Parathyroid adenoma (tissue), 2 donors: ENCODE data around the gene CECR2.

Source experiments
- H2AFZ ChIP-seq: fragments of 300-600 bp; sonication (generic); one replicate; pipeline ENCODE4 v1.7.0; 2017; ENCODE audit warnings: antibody characterized with exemption, mild to moderate bottlenecking
- H3K27ac ChIP-seq: fragments of 300-600 bp; sonication (generic); one replicate; pipeline ENCODE4 v1.7.0; 2017
- H3K27me3 ChIP-seq: fragments of 300-600 bp; sonication (generic); one replicate; pipeline ENCODE4 v1.7.0; 2017; ENCODE audit warnings: low read length; ENCODE audit not compliant: control insufficient read depth, insufficient read depth
- H3K36me3 ChIP-seq: fragments of 300-600 bp; sonication (generic); one replicate; pipeline ENCODE4 v1.7.0; 2017; ENCODE audit warnings: low read length; ENCODE audit not compliant: control insufficient read depth, insufficient read depth
- H3K4me1 ChIP-seq: fragments of 300-600 bp; sonication (generic); one replicate; pipeline ENCODE4 v1.7.0; 2017; ENCODE audit warnings: control low read depth
- H3K4me2 ChIP-seq: fragments of 300-600 bp; sonication (generic); one replicate; pipeline ENCODE4 v1.7.0; 2017; ENCODE audit warnings: low read length
- H3K4me3 ChIP-seq: fragments of 300-600 bp; sonication (generic); one replicate; pipeline ENCODE4 v1.7.0; 2017; ENCODE audit warnings: low read depth, low read length
- H3K79me2 ChIP-seq: fragments of 300-600 bp; sonication (generic); one replicate; pipeline ENCODE4 v1.7.0; 2017; ENCODE audit warnings: control low read depth
- H3K9ac ChIP-seq: fragments of 300-600 bp; sonication (generic); one replicate; pipeline ENCODE4 v1.7.0; 2017; ENCODE audit warnings: mild to moderate bottlenecking
- H3K9me3 ChIP-seq: fragments of 300-600 bp; sonication (generic); one replicate; pipeline ENCODE4 v1.7.0; 2017; ENCODE audit warnings: low read length; ENCODE audit not compliant: control insufficient read depth
- TF ChIP-seq, protein P1 (sequence below): fragments of 300-600 bp; sonication (generic); IDR thresholded peaks from one replicate; pipeline ENCODE4 v1.7.0; 2017; ENCODE audit warnings: antibody characterized with exemption, mild to moderate bottlenecking
- donor health status: primary hyperparathyroidism.

Gene CECR2

DNA sequence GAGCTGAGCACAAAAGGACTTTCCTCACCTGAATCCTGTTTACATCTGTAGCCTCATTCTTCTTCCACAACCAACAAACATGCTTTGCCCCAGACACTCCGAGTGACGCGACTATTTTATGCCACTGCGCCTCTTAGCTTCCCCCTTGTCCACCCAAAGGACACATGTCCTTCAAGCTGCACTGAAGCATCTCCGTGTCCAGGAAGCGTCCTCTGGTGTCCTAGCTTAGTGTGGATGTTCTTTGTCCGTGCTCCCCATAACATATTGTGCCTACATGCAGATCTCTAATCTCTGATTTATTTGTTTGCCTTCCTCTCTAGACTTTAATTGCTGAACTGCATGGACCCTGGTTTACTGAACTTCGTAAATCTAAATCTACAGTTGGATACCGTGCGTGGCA lies 20.1 kb upstream of the CECR2 start:
- Histone ChIP-seq H3K36me3 (no peaks in the 10 kb centered on the region), H3K27me3 (no peaks in the 10 kb centered on the region), H3K9ac (no peak overlapping the region), H3K4me3 (no peak overlapping the region), H3K9me3 (no peaks in the 10 kb centered on the region), H3K4me2 (no peak overlapping the region), H2AFZ (no peak overlapping the region), H3K27ac (no peak overlapping the region), H3K4me1 (no peaks in the 10 kb centered on the region), H3K79me2 (no peaks in the 10 kb centered on the region)
- TF ChIP-seq, protein P1, sequence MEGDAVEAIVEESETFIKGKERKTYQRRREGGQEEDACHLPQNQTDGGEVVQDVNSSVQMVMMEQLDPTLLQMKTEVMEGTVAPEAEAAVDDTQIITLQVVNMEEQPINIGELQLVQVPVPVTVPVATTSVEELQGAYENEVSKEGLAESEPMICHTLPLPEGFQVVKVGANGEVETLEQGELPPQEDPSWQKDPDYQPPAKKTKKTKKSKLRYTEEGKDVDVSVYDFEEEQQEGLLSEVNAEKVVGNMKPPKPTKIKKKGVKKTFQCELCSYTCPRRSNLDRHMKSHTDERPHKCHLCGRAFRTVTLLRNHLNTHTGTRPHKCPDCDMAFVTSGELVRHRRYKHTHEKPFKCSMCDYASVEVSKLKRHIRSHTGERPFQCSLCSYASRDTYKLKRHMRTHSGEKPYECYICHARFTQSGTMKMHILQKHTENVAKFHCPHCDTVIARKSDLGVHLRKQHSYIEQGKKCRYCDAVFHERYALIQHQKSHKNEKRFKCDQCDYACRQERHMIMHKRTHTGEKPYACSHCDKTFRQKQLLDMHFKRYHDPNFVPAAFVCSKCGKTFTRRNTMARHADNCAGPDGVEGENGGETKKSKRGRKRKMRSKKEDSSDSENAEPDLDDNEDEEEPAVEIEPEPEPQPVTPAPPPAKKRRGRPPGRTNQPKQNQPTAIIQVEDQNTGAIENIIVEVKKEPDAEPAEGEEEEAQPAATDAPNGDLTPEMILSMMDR: no peak

DNA sequence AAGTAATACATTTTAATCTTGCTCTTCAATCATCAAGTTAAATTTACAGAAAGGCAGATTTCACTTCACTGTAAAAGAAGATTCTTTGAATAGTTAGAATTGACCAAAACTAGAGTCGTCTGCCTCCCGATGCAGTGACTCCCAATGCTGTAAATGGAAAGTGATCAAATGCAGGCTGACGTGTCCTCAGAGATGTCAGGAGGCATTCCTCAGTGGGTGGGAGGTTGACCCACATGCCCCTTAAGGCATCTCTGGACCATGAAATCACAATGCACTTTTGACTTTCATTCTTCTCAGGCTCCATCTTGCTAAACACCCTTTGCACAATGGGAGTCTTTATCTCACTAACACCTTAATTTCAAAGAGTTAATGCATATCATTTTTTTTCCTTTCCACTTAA lies 19.0 kb upstream of the CECR2 start:
- no peaks in the 10 kb centered on the region for H3K27me3 ChIP-seq
- no peak overlapping the region for H3K4me3 ChIP-seq
- H3K79me2 ChIP-seq: no peaks in the 10 kb centered on the region
- no peak overlapping the region for H3K9ac ChIP-seq
- H3K4me2 ChIP-seq: no peak overlapping the region
- no peaks in the 10 kb centered on the region for H3K9me3 ChIP-seq
- TF ChIP-seq, protein P1: no peak
- H3K36me3 ChIP-seq: no peaks in the 10 kb centered on the region
- no peaks in the 10 kb centered on the region for H3K4me1 ChIP-seq
- no peak overlapping the region for H3K27ac ChIP-seq
- H2AFZ ChIP-seq: no peak overlapping the region

DNA sequence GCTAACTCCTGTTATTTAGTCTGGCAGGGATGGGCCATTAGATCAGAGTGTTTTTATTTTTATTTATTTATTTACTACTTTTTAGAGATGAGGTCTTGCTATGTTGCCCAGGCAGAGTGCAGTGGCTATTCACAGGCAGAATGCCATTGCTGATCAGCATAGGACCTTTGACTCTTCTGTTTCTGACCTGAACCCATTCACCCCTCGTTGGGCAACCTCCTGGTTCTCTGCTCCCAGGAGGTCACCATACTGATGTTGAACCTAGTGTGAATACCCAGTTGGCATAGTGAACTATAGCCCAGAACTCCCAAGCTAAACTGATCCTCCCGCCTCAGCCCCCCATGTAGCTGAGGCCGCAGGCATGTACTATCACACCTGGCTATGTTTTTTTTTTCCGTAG lies 16.5 kb upstream of the CECR2 start:
- H3K4me2 ChIP-seq: no peak overlapping the region
- H3K27me3 ChIP-seq: no peaks in the 10 kb centered on the region
- no peaks in the 10 kb centered on the region for H3K79me2 ChIP-seq
- H2AFZ ChIP-seq: no peak overlapping the region
- H3K4me1 ChIP-seq: no peaks in the 10 kb centered on the region
- H3K4me3 ChIP-seq: no peak overlapping the region
- H3K9me3 ChIP-seq: no peaks in the 10 kb centered on the region
- no peak overlapping the region for H3K9ac ChIP-seq
- TF ChIP-seq, protein P1: no peak
- no peaks in the 10 kb centered on the region for H3K36me3 ChIP-seq
- H3K27ac ChIP-seq: no peak overlapping the region

DNA sequence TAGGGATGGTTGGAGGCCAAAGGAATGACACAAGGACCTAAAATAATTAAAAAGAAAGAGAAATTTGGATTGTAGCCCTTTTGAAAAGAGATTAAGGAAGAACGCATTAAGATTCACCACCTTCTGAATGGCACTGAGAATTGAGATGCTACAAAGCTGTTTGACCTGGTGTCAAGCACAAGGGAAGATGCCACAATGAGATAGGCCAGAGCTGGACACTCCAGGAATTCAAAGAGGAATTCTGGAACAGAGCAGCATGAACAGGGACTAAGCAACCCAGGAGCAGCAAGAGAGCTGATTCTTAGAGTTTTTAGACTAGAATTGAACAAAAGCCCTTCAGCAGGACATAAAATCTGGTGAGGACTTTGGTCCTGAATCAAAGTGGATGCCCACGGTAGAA lies 11.6 kb upstream of the CECR2 start:
- H3K4me2 ChIP-seq: no peak overlapping the region
- H3K79me2 ChIP-seq: no peaks in the 10 kb centered on the region
- no peaks in the 10 kb centered on the region for H3K9me3 ChIP-seq
- no peak overlapping the region for H3K4me3 ChIP-seq
- TF ChIP-seq, protein P1: no peak
- no peaks in the 10 kb centered on the region for H3K27me3 ChIP-seq
- no peak overlapping the region for H3K9ac ChIP-seq
- no peaks in the 10 kb centered on the region for H3K4me1 ChIP-seq
- H3K27ac ChIP-seq: no peak overlapping the region
- no peak overlapping the region for H2AFZ ChIP-seq
- H3K36me3 ChIP-seq: no peaks in the 10 kb centered on the region

DNA sequence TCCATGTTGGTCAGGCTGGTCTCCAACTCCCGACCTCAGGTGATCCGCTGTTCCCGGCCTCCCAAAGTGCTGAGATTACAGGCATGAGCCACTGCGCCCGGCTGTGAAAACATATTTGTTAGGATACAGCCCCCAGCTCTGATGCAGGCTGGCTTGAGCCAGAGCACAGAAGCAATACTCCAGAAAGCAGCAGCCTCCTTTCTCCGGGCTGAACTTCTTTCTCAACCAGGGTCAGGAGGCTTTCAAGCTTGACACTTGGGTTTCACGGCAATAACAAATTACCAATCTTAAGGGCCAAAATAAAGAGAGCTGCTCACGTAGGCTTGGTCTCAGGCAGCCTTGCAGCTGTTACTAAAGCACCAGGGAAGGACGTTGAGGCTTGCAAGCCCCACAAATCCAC lies 10.8 kb upstream of the CECR2 start:
- Histone ChIP-seq H3K4me2 (no peak overlapping the region), H3K36me3 (no peaks in the 10 kb centered on the region), H3K27ac (no peak overlapping the region), H3K9ac (no peak overlapping the region), H3K9me3 (no peaks in the 10 kb centered on the region), H3K79me2 (no peaks in the 10 kb centered on the region), H3K4me1 (no peaks in the 10 kb centered on the region), H2AFZ (no peak overlapping the region), H3K4me3 (no peak overlapping the region), H3K27me3 (no peaks in the 10 kb centered on the region)
- TF ChIP-seq, protein P1: no peak
